G401 (cell line): Measurements from ENCODE around the gene BTG2. TPM values are rescaled to one million over a fixed set of nuclear protein-coding genes. Genes with fewer than 3 reads are reported as not detected.
"Not testable (repeated sequence)": the region's sequence is repeated elsewhere in the genome, so short reads cannot be mapped to it uniquely, and the experiment has no call there.

Experiments used
- DNase-seq: peaks from one replicate; pipeline ENCODE4 v3.0.0-alpha.2; 2015; ENCODE audit warnings: low spot score
- in situ Hi-C: cut with HindIII; loops from 2 replicates; pipeline ENCODE4 v1.10.0; 2016; ENCODE audit warnings: low sequenced_read_pairs, mixed read lengths
- total RNA-seq: library from RNA; depleted of rRNA; stranded (reverse); fragments of >200 nt; shearing (Covaris generic); gene quantifications from 2 replicates; pipeline ENCODE4 v1.2.3, GENCODE V29; 2014

BTG2 gene
- total RNA-seq, 1 experiment from 2014 or later = 12.7 TPM

DNA sequence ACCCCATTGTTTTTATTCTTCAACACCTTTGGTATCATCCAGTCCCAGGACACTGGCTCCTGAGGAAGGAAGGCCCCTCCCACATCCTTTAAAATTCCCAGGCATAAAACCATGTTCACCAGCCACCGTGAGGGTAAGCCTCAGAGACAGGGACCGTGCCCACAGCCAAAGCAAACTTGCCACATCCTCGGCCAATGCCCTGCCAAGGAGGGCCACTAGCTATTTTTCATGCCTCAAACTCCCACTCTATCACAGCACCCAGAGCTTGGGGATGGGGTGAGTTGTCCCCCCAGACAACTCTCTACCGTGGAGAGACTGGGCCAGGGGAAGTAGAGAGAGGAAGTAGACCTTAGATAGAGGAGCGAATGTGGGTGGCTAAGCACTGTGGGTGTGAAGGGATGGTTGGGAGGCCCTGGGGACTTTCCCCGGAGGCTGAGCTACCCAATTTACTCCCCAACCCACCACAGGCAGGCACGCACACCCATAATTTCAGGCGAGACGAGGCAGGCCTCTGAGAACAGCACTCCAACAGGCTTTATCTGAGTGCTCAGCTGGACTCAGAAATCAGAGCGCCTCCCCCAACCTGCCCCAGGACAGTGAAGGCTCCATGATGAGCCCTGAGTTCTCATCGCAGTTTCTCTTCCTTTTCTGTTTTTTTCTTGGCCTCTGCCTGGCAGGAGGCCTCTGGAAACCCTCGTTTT is 15.9 kb upstream of the BTG2 start:
- in situ Hi-C loops = no loop called here
- no peak for DNase-seq

DNA sequence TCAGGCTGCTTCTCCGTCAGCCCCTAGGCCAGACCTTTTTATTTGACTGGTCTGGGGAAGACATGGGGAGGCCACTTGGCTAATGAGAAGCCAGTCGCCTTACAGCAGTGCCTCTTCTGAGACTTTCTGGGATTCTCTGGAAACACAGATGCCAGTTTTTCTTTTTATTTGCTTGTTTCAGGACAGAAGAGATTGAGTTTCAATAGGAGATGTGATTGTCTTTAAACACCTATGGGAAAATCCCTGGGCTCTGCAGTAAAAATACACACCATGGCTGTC is 15.4 kb upstream of the BTG2 start:
- in situ Hi-C loops = no loop called here
- no peak for DNase-seq

DNA sequence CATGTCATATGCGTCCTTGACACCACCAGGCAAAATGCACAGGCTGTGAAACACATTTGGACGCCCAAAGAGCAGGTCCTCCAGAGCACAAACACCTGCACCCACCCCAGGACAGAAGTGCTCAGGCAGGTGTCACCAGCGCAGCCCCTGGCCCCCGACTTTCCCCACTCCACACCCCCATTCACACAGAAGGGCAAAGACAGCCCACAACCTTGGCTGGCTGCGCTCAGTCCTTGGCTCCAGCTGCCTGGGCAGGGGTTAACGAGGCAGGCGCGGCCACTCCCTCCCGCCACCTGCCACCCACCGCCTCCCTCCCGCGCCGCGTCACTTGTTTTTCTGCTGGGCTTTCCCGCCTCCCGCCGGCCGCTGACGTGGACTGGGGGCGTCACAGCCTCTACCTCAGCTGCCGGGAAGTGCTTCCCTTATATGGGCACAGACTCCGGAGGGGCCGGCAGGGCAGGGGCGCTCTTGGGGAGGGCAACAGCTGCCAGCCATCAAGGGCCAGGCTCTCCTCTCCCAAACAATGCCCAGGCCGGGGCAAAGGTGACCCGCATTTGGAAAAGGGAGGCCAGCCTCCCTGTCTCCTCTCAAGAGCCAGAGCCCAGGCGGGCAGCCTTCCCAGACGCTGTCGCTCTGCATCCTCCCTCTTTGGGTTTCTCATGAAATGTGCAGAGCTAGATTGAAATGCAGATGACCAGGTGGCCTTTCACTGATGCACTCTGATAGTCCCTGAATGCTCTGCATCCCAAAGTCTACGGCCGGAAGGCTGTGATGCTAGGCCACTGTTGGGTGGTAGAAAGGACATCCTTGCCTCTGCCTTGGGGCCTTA is 14.8 kb upstream of the BTG2 start:
- DNase-seq = peak; percentile 92

DNA sequence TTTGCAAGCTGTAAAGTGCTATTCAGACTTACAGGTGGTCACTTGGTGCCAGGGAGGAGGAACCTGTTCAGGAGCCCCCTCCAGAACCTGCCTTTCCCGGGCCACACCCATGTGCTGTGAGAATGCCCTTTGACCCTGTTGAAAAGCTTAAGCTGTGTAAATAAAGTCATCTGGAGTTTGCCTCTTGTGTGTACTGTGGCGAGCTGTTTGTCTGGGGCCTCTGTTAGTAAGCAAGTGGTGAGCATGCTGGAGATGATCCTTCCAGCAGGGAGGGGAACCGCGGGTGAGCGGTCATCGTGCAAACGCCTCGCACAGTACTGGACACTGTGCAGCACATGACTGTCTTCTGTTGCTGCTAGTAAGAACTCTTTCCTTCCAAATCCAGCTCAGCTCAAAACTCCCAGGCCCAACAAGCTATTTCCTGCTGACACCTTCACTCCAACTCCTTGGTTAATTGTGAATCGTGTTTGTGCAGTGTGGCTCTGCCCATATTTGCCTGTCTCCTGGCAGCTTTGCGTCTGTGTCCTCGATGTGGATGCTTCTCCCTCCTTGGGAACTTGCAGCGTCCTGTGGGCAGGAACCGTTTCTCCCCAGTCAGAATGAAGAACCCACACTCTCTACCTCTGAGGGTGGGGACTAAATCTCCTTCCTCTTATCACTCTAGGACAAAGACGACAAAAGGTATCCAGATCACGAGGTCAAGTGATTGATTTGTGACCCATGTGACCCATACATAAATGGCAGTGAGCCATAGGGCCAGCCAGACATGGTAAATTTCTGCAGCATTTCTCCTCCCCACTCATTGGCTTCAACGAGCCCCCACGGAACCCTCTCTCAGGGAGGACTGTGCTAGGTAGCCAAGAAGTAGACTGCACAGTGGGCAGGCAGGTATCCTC is 13.9 kb upstream of the BTG2 start:
- in situ Hi-C loops = no loop called here
- peak; percentile 59 for DNase-seq

More for the DNA sequence above, 14.8 kb upstream of the BTG2 start:
- in situ Hi-C loops = no loop called here

DNA sequence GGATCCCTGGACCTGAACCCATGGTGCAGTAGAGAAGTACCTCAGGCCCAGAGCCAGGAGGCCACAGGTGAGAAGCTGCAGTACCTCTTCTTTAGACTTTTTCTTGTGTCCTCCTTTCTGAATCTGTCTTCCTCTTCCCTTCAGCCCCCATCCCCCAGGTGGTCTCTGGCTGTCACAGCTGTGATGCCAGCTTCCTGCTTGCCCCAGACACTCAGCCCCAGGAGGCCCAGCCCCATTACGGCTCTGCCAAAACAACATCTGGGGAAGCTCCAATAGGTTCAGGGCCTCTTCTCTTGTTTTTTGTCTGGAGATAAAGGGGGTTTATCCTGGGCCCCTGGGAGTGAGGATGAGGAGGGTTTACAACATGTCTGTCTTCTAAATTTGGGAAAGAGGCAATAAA is 9.5 kb upstream of the BTG2 start:
- in situ Hi-C loops = no loop called here
- no peak for DNase-seq

DNA sequence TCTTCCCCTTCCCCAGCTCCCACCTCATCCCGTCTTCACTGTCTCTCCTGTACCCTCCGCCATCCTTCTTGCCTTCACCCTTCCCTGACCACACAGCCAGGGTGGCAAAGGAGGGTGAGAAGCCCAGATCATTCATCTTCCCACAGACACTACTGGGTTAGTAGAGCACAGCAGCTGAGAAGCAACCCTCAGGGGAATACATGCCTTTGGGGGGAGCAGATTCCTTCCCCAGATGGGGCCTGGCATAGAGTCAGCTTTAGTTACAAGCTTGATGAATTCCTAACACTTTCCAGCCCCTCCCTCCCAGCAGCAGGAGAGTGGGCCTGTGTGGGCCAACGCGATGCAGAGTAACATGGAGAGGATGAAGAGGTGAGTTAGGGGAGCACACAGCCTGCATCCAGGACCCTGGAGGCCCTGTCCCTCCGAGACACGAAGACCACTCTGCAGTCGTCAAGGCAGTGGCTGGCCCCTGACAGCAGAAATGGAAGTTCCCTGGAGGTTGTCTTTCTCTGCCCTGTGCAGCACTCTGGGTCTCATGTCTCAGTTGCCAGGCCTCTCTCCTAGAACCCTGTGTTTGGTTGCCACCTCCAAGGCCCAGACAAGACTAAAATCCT is 8.8 kb upstream of the BTG2 start:
- DNase-seq = no peak

DNA sequence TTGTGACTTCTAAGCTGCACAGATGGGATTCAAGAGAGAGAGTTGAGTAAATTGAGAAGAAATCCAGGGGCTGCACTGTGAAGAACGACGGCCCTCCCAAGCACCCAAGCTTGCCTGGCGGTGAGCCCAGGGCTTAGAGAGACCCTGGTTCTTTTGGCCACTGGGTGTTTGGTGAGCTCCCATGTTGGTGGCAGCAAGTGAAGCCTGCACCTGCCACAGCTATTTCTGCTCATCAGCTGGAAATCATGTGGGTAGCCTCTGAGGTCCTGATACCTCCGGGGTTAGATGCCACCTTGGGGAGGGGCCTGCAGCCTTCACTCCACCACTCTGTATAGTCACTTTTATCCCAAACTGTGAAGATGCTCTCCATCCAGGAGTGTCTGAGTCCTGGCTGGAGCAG is 6.2 kb upstream of the BTG2 start:
- in situ Hi-C loops = no loop called here
- DNase-seq = no peak

More for the DNA sequence above, 8.8 kb upstream of the BTG2 start:
- in situ Hi-C loops = no loop called here

DNA sequence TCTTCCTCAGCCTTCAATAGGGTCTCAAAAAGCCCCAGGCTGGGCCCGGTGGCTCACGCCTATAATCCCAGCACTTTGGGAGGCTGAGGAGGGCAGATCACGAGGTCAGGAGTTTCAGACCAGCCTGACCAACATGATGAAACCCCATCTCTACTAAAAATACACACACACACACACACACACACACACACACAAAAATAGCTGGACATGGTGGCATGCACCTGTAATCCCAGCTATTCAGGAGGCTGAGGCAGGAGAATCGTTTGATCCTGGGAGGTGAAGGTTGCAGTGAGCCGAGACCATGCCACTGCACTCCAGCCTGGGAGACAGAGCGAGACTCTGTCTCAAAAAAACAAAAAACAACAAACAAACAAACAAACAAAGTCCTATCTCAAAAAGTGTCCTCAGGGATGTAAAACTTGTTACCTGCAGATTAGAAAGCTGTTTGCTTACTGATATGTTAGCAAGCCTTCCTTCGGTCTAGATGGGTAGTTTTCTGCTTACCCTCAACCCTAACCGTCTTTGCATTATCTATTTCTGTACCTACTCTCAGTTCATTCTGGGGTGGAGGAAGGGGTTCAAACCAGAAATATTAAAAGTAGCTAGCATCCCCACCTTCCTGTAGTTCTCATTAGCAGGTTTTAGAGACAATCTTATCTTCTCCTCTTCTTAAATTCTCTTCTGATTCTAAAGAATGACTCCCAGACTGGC is 5.4 kb upstream of the BTG2 start:
- in situ Hi-C loops, DNase-seq: not testable (repeated sequence)

DNA sequence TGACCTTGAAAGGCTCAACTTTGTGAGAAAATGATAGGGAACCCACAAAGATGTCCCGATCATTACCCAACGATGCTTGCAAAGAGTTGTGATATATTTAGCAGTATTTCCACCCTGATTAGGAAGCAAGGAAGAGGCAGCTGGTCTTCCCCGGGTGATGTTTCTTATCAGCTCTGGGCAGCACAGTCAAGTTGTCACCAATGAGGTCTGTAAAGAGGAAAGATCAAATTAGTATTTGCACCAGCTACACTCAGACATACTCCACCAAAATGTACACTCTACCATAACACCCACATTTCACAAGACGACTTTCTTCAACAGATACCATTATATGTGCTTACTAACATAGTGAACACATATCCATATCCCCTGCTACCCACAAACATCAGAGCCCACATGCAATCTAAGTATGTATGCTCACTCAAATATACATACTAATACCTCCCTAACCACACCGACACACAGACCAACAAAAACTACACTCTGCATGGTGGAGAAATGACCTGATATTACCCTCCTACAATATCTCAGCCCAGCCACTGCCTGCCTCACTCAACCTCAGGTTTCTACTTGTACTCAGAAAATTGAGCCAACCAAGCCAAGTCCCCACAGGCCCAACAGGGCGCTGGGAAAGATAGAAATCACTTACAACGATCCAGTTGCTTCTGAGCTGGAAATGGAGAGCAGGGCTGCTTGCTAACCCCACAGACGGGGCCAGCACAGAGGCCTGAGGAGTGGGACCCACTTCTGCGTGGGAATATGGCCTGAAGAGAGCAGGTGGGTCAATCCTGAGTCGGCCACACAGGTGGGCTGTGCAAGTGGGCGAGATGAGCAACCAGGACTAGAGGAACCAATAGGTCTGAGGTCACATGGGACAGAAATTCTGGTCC is 4.6 kb upstream of the BTG2 start:
- DNase-seq = no peak
- in situ Hi-C loops = no loop called here

DNA sequence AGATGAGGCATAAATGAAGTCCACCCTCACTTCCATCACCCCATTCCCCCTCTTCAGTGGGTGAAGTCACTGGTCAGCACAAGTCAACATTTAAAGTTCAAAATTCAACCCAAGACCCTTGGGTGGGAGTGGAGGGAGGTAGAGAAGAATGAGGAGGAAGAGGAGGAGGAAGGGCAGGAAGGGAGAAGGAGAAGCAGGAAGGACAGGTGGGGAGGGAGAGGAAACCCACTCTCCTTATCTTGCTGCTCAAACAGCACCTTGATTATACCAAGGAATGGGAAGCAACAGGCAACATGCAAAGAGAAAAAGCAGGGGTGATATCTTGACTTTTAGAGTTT is 4.0 kb upstream of the BTG2 start:
- in situ Hi-C loops = no loop called here
- DNase-seq = no peak

DNA sequence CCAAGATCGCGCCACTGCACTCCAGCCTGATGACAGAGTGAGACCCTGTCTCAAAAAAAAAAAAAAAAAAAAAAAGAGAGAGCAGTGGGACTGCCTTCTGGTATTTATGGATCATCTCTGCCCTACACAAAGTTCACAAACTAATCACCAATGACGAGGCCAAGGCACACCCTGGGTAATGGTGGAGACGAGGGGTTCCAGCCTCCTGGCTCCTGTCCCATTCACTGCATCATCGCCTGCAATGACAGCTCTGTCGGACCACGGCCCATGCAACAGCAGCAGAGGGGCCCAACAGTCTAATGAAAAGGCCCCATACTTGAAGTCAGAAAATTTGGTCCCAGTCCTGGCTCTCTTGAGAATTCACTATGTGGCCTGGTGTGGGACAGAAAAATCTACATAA is 2.9 kb upstream of the BTG2 start:
- no peak for DNase-seq
- in situ Hi-C loops = no loop called here

DNA sequence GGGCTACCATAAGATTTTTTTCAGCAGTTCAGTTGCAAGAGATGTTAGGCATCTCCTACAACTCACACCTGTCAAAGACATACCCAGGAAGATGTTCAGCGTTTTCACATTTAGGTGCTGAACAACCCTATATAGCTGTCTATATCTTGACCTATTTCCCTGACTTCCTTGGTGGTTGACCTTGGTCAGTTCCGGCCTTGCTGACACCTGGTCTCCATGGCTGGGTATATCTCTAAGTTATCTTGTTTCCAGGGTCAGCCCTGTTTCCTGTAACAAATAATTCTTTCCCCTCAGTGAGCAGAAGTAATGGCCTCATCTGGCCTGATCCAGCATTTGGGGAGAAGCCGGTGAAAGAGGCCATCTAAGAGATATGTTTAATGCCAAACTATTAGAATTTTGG is 2.4 kb upstream of the BTG2 start:
- DNase-seq = no peak
- in situ Hi-C loops = no loop called here

DNA sequence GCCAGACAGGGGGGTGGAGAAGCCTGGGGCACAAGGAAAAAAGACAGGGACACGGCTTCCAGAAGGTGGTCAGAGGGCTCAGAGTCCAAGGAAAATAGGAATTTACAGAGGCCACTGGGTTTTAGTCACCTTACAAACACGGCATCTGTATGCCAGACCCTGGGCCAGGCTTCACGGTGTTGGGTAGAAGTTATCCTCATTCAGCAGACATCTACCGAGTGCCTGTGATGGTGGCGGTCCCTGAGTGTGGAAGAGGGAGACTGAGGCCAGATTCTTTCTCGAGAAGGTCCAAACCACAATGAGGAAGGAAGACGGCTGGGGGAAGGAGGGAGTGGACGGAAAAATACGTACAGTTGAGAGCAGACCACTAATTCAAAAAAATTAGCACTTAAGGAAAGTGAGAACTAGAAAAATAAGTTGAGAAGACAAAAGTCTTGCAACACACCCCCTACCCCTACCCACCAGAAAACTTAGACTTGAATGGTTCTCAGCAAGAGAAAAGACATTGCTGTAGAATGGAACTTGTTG is 864 bp upstream of the BTG2 start:
- in situ Hi-C loops = no loop called here
- DNase-seq = no peak

DNA sequence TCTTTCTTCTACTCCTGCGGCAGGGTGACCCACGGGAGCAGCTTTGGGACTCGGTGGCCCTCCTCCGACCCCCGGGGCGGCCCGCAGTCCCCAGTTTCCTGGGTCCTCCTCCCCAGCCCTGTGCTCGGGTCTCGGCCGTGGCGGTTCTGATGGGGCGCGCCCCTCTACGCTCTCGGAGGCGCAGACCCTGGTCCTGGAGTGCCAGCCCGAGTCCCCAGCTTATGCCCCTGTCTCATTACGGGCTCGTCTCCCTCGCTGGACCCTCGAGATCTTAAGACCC is 430 bp downstream of the BTG2 start:
- no peak for DNase-seq
- in situ Hi-C loops = no loop called here

DNA sequence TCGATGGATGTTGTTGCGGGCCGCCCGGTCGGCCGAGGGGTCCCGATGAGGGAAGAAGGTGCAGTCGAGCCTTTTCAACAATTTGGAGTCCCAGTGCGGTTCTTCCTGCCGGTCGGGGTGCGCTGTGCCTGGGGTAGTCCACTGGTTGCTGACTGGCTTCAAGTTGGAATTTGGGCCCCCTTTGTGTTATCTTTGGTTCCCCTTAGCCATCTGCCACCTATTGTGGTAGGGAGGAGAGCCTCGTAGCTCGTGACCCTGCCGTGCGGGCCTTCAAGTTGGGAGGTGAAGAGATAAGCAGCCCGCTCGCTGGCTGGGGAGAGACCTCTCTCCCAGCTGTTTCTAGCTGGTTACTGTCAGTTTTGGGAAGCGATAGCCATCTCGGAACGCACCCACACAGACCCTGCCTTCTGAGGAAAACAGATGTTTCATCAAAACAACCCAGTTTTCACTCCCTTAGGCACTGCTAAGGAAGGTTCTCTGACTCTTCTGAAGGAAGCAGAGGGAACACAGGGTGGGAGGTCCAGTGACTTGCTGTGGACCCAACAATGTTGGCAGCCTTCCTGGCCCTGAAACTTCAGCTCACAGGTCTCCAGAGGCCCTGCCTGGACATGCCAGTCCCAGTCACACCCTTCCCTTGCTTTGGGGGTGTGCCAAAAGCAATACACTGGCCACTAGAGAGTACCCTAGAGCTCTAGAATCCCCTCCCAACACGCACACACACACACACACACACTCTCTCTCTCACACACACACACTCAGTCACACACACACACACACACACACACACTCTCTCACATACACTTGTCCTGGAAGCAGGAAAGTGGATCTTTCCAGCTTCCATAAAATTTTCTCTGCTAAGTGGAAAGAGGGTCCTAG is 1.0 kb downstream of the BTG2 start:
- DNase-seq = peak; percentile 75
- in situ Hi-C loops = no loop called here

DNA sequence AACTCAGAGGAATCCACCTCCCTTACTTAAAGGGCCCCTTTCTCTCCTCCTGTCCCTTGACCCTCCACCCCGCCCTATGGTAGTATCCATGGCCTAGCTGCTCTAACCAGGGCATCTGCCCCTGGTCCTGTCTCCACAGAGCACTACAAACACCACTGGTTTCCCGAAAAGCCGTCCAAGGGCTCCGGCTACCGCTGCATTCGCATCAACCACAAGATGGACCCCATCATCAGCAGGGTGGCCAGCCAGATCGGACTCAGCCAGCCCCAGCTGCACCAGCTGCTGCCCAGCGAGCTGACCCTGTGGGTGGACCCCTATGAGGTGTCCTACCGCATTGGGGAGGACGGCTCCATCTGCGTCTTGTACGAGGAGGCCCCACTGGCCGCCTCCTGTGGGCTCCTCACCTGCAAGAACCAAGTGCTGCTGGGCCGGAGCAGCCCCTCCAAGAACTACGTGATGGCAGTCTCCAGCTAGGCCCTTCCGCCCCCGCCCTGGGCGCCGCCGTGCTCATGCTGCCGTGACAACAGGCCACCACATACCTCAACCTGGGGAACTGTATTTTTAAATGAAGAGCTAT is 1.7 kb downstream of the BTG2 start:
- in situ Hi-C loops = no loop called here

DNA sequence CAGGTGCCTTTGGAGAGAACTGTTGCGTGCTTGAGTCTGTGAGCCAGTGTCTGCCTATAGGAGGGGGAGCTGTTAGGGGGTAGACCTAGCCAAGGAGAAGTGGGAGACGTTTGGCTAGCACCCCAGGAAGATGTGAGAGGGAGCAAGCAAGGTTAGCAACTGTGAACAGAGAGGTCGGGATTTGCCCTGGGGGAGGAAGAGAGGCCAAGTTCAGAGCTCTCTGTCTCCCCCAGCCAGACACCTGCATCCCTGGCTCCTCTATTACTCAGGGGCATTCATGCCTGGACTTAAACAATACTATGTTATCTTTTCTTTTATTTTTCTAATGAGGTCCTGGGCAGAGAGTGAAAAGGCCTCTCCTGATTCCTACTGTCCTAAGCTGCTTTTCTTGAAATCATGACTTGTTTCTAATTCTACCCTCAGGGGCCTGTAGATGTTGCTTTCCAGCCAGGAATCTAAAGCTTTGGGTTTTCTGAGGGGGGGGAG is 2.4 kb downstream of the BTG2 start:
- DNase-seq = no peak
- in situ Hi-C loops = no loop called here

More for the DNA sequence above, 1.7 kb downstream of the BTG2 start:
- DNase-seq = no peak
